Transverse colon (tissue), 4 donors: ENCODE results near the gene DNAH5.

Experiments used
- CTCF ChIP-seq, 5 experiments: fragments of 200-600 bp in 3 of 5; fragments of 450-650 bp in 2 of 5; sonication (generic) in 3 of 5; IDR thresholded peaks; 1 replicate in 2 of 5; 2 replicates in 3 of 5; pipeline ENCODE4 v1.5.1; 2016 to 2017; ENCODE audit warnings: antibody characterized with exemption in 5 of 5, inconsistent platforms in 3 of 5, mild to moderate bottlenecking in 2 of 5, moderate library complexity in 1 of 5
- POLR2A ChIP-seq: fragments of 450-650 bp; IDR thresholded peaks from one replicate; pipeline ENCODE4 v1.6.1; 2016; ENCODE audit warnings: antibody characterized with exemption, mild to moderate bottlenecking, moderate library complexity
- POLR2AphosphoS5 ChIP-seq, 3 donors: sonication (generic); formaldehyde crosslinking; IDR thresholded peaks; one replicate each; pipeline ENCODE4 v1.6.1; 2016; ENCODE audit warnings: antibody characterized with exemption in 3 of 3

DNA sequence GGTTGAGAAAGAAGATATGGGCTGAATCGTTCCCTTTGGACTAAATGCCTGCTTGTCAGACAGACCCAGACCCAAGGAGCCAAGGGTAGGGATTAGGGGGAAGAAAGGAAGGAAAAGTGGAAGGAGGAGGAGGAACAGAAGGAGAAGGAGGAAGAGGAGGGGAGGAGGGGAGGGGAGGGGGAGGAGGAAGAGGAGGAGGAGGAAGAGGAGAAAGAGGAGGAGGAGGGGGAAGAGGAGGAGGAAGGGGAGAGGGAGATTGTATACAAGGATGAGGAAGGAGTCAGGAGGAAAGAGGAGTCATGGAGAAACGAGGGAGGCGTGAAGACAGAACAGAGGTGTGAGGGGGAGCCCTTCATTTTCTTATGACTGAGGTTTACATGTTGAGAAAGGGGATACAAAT, 46.9 kb upstream of the DNAH5 start:
- TF ChIP-seq POLR2AphosphoS5 (IDR thresholded peaks at IDR 0.05), result no peak
- TF ChIP-seq CTCF (IDR thresholded peaks at IDR 0.05), result no peak
- TF ChIP-seq POLR2A, result no peak
